AG09319 (cell line): ENCODE data around the gene PARD3.

ENCODE experiments used
- DNase-seq: peaks from one replicate; pipeline ENCODE4 v3.0.0-alpha.2; 2010; ENCODE audit warnings: low read depth; ENCODE audit errors: extremely low read depth
- CTCF ChIP-seq: IDR thresholded peaks from 2 replicates; pipeline ENCODE4 v1.5.1; 2011; ENCODE audit warnings: low read depth, mild to moderate bottlenecking, inconsistent platforms, low read length, moderate library complexity

The PARD3 gene

GRCh38 chr10:34195364-34196057, 619.6 kb downstream of the PARD3 start:
- DNase-seq = no peak
- no peak for TF ChIP-seq CTCF

GRCh38 chr10:34193931-34194626, 621.0 kb downstream of the PARD3 start:
- peak; percentile 73 for DNase-seq
- no peak for TF ChIP-seq CTCF

- TF ChIP-seq CTCF = no peak
- no peak for DNase-seq
These were observed 622.5 kb downstream of the PARD3 start for GRCh38 chr10:34192646-34193045.

GRCh38 chr10:34191406-34191805, 623.7 kb downstream of the PARD3 start:
- no peak for TF ChIP-seq CTCF
- no peak for DNase-seq

GRCh38 chr10:34190580-34190979, 624.5 kb downstream of the PARD3 start:
- no peak for DNase-seq
- no peak for TF ChIP-seq CTCF

- no peak for TF ChIP-seq CTCF
- DNase-seq = no peak
These were observed 625.3 kb downstream of the PARD3 start for GRCh38 chr10:34189830-34190229.

GRCh38 chr10:34188221-34188620, 626.9 kb downstream of the PARD3 start:
- TF ChIP-seq CTCF = no peak

More at GRCh38 chr10:34188221-34188620, 626.9 kb downstream of the PARD3 start:
- DNase-seq = no peak
